HG02943 (cell line): Measurements from ENCODE around the gene ASZ1.

ENCODE experiments used
- ATAC-seq: cut with Tn5 transposase; IDR thresholded peaks from one replicate; pipeline ENCODE4 v1.9.1; 2021; ENCODE audit warnings: mild to moderate bottlenecking, low read depth, moderate library complexity; ENCODE audit not compliant: unreplicated experiment

Gene ASZ1

GRCh38 chr7:117403737-117404136 is 23.6 kb downstream of the ASZ1 start:
- no peak for ATAC-seq

GRCh38 chr7:117402109-117402508 is 25.2 kb downstream of the ASZ1 start:
- ATAC-seq: no peak

GRCh38 chr7:117401293-117402002 is 25.8 kb downstream of the ASZ1 start:
- ATAC-seq: no peak

GRCh38 chr7:117399820-117400422 is 27.4 kb downstream of the ASZ1 start:
- no peak for ATAC-seq

GRCh38 chr7:117395743-117396142 is 31.6 kb downstream of the ASZ1 start:
- ATAC-seq: no peak

GRCh38 chr7:117393781-117394180 is 33.5 kb downstream of the ASZ1 start:
- no peak for ATAC-seq

GRCh38 chr7:117389871-117390270 is 37.4 kb downstream of the ASZ1 start:
- no peak for ATAC-seq

GRCh38 chr7:117386110-117386706 is 41.1 kb downstream of the ASZ1 start:
- ATAC-seq: no peak

GRCh38 chr7:117385363-117386109 is 41.8 kb downstream of the ASZ1 start:
- ATAC-seq: no peak

GRCh38 chr7:117384688-117385362 is 42.5 kb downstream of the ASZ1 start:
- no peak for ATAC-seq

GRCh38 chr7:117383483-117384189 is 43.7 kb downstream of the ASZ1 start:
- ATAC-seq: no peak

- no peak for ATAC-seq
Observed at GRCh38 chr7:117383046-117383445, 44.2 kb downstream of the ASZ1 start.

GRCh38 chr7:117381362-117381761 is 45.9 kb downstream of the ASZ1 start:
- no peak for ATAC-seq

GRCh38 chr7:117375380-117375779 is 51.9 kb downstream of the ASZ1 start:
- ATAC-seq: no peak

- no peak for ATAC-seq
Observed at GRCh38 chr7:117372073-117372472, 55.2 kb downstream of the ASZ1 start.

- ATAC-seq: no peak
Observed at GRCh38 chr7:117364339-117365080, 62.8 kb downstream of the ASZ1 start.

GRCh38 chr7:117362294-117362888 is 64.9 kb downstream of the ASZ1 start:
- ATAC-seq: no peak

GRCh38 chr7:117350027-117350426 is 77.3 kb downstream of the ASZ1 start:
- ATAC-seq: no peak

- no peak for ATAC-seq
Observed at GRCh38 chr7:117349570-117349969, 77.7 kb downstream of the ASZ1 start.
